B cell (primary cell): ENCODE results near the gene WAC. TPM values are rescaled to one million over a fixed set of nuclear protein-coding genes. Genes with fewer than 3 reads are reported as not detected.

Experiments used
- ATAC-seq: fragments of 200-7000 bp; cut with Tn5 transposase; one replicate; pipeline ENCODE4 v1.10.0; 2021; ENCODE audit warnings: low read depth, mild to moderate bottlenecking, moderate number of reproducible peaks, moderate library complexity
- CTCF ChIA-PET: fragments of 350-600 bp; sonication (Branson Sonifier 250); formaldehyde crosslinking; loops from one replicate; lab custom pipeline; 2021; ENCODE audit warnings: antibody characterized with exemption, inconsistent platforms; lab: Charles Lee
- POLR2A ChIA-PET: fragments of 350-600 bp; sonication (Branson Sonifier 250); formaldehyde crosslinking; loops from one replicate; lab custom pipeline; 2021; ENCODE audit warnings: antibody characterized with exemption; lab: Charles Lee
- DNase-seq: peaks from one replicate; pipeline ENCODE4 v3.0.0; 2013
- H2AFZ ChIP-seq: 2 replicates; pipeline ENCODE4 v1.6.1; 2012; ENCODE audit warnings: mild to moderate bottlenecking, low read depth, low read length; ENCODE audit not compliant: insufficient read depth, poor library complexity, severe bottlenecking
- H3K27ac ChIP-seq, 2 donors: 1 replicate in 1 of 2; 2 replicates in 1 of 2; pipeline ENCODE4 v1.5.1; 2012 to 2013; ENCODE audit warnings: low read length in 2 of 2, mild to moderate bottlenecking in 2 of 2, moderate library complexity in 1 of 2
- H3K27me3 ChIP-seq, 4 experiments: fragments of 200-600 bp in 1 of 4; sonication (generic) in 1 of 4; replicated peaks in 1 of 4; 1 replicate in 2 of 4; 2 replicates in 2 of 4; pipeline versions ENCODE4 v1.6.1 to v1.7.0; 2013 to 2016; ENCODE audit warnings: low read length in 3 of 4, mild to moderate bottlenecking in 2 of 4, mixed read lengths in 1 of 4, moderate library complexity in 1 of 4; ENCODE audit not compliant: insufficient read depth in 4 of 4, control insufficient read depth in 3 of 4; ENCODE audit errors: control extremely low read depth in 1 of 4
- H3K36me3 ChIP-seq, 2 experiments: replicated peaks in 1 of 2; 1 replicate in 1 of 2; 2 replicates in 1 of 2; pipeline versions ENCODE4 v1.6.1 to v1.7.1; 2013; ENCODE audit warnings: low read length in 1 of 2; ENCODE audit not compliant: insufficient read depth in 2 of 2, control insufficient read depth in 1 of 2; ENCODE audit errors: control extremely low read depth in 1 of 2, extremely low read depth in 1 of 2
- H3K4me1 ChIP-seq, 2 donors: fragments of 200-600 bp in 1 of 2; sonication (generic) in 1 of 2; 1 replicate in 1 of 2; 2 replicates in 1 of 2; pipeline versions ENCODE4 v1.5.1 to v1.6.1; 2013 to 2017; ENCODE audit warnings: low read length in 2 of 2; ENCODE audit not compliant: control insufficient read depth in 2 of 2, insufficient read depth in 2 of 2
- H3K4me2 ChIP-seq: replicated peaks from 2 replicates; pipeline ENCODE3; 2012; ENCODE audit warnings: mild to moderate bottlenecking, low read depth, low read length; ENCODE audit not compliant: poor library complexity, severe bottlenecking
- H3K4me3 ChIP-seq, 5 experiments: fragments of 200-600 bp in 1 of 5; sonication (generic) in 1 of 5; 1 replicate in 3 of 5; 2 replicates in 2 of 5; pipeline versions ENCODE4 v1.5.1 to v1.7.0; 2011 to 2016; ENCODE audit warnings: low read length in 4 of 5, mild to moderate bottlenecking in 4 of 5, low read depth in 2 of 5, control low read depth in 1 of 5, moderate library complexity in 1 of 5; ENCODE audit not compliant: insufficient read depth in 1 of 5; ENCODE audit errors: control extremely low read depth in 1 of 5, extremely low read depth in 1 of 5
- H3K79me2 ChIP-seq: fragments of 200-600 bp; sonication (generic); one replicate; pipeline ENCODE4 v1.6.0; 2016; ENCODE audit warnings: low read length; ENCODE audit not compliant: control insufficient read depth, insufficient read depth
- H3K9ac ChIP-seq: fragments of 200-600 bp; sonication (generic); 2 replicates; pipeline ENCODE4 v1.6.1; 2017; ENCODE audit warnings: mild to moderate bottlenecking, low read length, moderate library complexity
- H3K9me3 ChIP-seq, 3 donors: one replicate each; pipeline versions ENCODE4 v1.6.1 to v1.7.1; 2013; ENCODE audit warnings: low read length in 2 of 3; ENCODE audit not compliant: control insufficient read depth in 2 of 3, insufficient read depth in 1 of 3; ENCODE audit errors: control extremely low read depth in 1 of 3
- H4K20me1 ChIP-seq: 2 replicates; pipeline ENCODE4 v1.6.0; 2012; ENCODE audit warnings: mild to moderate bottlenecking, low read length; ENCODE audit not compliant: insufficient read depth, control insufficient read depth, poor library complexity, severe bottlenecking
- H3K27ac Mint-ChIP-seq: one replicate; pipeline ENCODE4 v1.8.0; 2021; ENCODE audit warnings: mixed read lengths
- H3K27me3 Mint-ChIP-seq: one replicate; pipeline ENCODE4 v1.8.0; 2021; ENCODE audit warnings: mixed read lengths
- H3K4me1 Mint-ChIP-seq: one replicate; pipeline ENCODE4 v1.8.0; 2021; ENCODE audit warnings: mixed read lengths
- H3K4me3 Mint-ChIP-seq: one replicate; pipeline ENCODE4 v1.8.0; 2021; ENCODE audit warnings: mixed read lengths
- H3K9me3 Mint-ChIP-seq: one replicate; pipeline ENCODE4 v1.8.0; 2022; ENCODE audit warnings: mixed read lengths; ENCODE audit not compliant: insufficient read depth
- EZH2 ChIP-seq: IDR thresholded peaks from 2 replicates; pipeline ENCODE4 v1.6.1; 2012; ENCODE audit warnings: borderline replicate concordance, low read depth, mild to moderate bottlenecking, moderate library complexity, low read length; ENCODE audit not compliant: insufficient read depth, poor library complexity, severe bottlenecking
- WGBS: methylation state at CpG from one replicate; pipeline ENCODE4 v1.1.5; 2013; ENCODE audit warnings: missing lambda C conversion rate; ENCODE audit not compliant: insufficient coverage; 5-methylcytosine and 5-hydroxymethylcytosine counted together
- intact Hi-C: fragments of 100-400 bp; cut with micrococcal nuclease; formaldehyde crosslinking; loops from one replicate; pipeline ENCODE4 v1.10.0; 2022
- polyA plus RNA-seq: library from polyadenylated mRNA; depleted of rRNA; stranded (reverse); fragments of >200 nt; gene quantifications from 2 replicates; pipeline ENCODE4 v1.2.3, GENCODE V29; 2012
- total RNA-seq, 2 donors: library from RNA; stranded (reverse); fragments of 120-200 nt in 1 of 2; gene quantifications; 1 replicate in 1 of 2; 2 replicates in 1 of 2; pipeline versions ENCODE4 v1.2.3 to v1.2.4, GENCODE V29; 2013 to 2022
- TF ChIP-seq, protein P1 (sequence below): fragments of 200-600 bp; IDR thresholded peaks from one replicate; pipeline ENCODE4 v1.8.0; 2022; ENCODE audit warnings: antibody characterized with exemption, mild to moderate bottlenecking

Gene WAC
- total and polyA plus RNA-seq, 2 donors (not counting 1 experiment from before 2014, with no cell fraction given): 77.4 to 196 TPM

DNA sequence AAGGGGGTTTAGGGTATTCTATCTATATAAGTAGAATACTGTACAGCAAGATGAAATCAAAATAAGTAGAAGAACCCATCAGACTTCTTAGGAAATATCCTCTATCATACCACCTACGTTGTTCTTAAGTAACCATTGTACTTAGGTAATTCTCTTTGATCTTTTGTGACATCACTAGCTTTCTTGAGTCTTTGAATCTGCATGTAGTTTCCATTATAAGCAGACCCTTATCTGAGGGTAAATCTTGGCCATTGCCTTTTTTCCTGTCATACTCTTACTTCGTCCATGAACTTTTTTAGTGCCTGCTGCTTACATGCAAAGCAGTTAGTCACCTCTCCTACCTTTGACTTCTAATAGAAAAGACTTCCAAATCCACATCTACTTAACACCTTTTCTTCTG lies 49.0 kb downstream of the WAC start:
- H3K36me3 ChIP-seq: peaks cover 11 to 77% of the 10 kb centered on the region in 2 experiments
- peaks cover 41% of the 10 kb centered on the region for H3K4me1 Mint-ChIP-seq
- 88% methylated on average over 1 of the region's 2 CpGs for WGBS

DNA sequence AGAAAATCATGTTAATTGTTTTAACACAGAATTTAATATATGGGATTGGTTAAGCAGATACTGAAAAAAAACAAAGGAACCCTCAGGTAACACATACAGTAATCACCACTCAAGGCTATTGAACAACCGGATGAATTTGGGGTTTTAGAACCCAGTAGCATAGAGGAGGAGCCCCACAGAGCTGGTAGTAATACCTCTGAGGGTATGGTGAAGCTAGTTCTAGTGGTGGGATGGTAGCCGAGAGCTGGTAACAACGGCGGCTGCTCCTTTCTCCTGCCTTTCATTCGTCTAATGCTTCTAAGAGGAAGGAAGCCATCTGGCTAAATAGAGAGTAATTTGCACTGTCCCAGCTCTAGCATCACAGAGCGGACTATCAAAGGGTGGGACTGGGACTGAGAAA lies 52.2 kb downstream of the WAC start:
- POLR2A ChIA-PET: no interaction called here
- no peaks in the 10 kb centered on the region for H3K9me3 ChIP-seq
- 100% methylated on average over 1 of the region's 6 CpGs for WGBS
- Mint-ChIP-seq H3K27me3 (no peaks in the 10 kb centered on the region), H3K4me3 (no peak overlapping the region), H3K27ac (no peak overlapping the region), H3K9me3 (no peaks in the 10 kb centered on the region), H3K4me1 (peaks cover 22% of the 10 kb centered on the region)
- no peaks in the 10 kb centered on the region for H3K4me1 ChIP-seq
- H4K20me1 ChIP-seq: peaks cover 79% of the 10 kb centered on the region
- ATAC-seq (no peak), DNase-seq (no peak)
- no peaks in the 10 kb centered on the region for H3K27me3 ChIP-seq
- H3K9ac ChIP-seq: no peak overlapping the region
- no peak for TF ChIP-seq EZH2
- TF ChIP-seq, protein P1, sequence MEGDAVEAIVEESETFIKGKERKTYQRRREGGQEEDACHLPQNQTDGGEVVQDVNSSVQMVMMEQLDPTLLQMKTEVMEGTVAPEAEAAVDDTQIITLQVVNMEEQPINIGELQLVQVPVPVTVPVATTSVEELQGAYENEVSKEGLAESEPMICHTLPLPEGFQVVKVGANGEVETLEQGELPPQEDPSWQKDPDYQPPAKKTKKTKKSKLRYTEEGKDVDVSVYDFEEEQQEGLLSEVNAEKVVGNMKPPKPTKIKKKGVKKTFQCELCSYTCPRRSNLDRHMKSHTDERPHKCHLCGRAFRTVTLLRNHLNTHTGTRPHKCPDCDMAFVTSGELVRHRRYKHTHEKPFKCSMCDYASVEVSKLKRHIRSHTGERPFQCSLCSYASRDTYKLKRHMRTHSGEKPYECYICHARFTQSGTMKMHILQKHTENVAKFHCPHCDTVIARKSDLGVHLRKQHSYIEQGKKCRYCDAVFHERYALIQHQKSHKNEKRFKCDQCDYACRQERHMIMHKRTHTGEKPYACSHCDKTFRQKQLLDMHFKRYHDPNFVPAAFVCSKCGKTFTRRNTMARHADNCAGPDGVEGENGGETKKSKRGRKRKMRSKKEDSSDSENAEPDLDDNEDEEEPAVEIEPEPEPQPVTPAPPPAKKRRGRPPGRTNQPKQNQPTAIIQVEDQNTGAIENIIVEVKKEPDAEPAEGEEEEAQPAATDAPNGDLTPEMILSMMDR: no peak
- no peak overlapping the region for H3K4me3 ChIP-seq
- CTCF ChIA-PET: no interaction called here
- no peak overlapping the region for H3K27ac ChIP-seq
- H3K79me2 ChIP-seq: peaks cover 94% of the 10 kb centered on the region
- H3K36me3 ChIP-seq: peaks cover 18 to 74% of the 10 kb centered on the region in 2 experiments
- H3K4me2 ChIP-seq: no peak overlapping the region
- intact Hi-C loops: no loop called here
- H2AFZ ChIP-seq: no peak overlapping the region

More for the DNA sequence above, 49.0 kb downstream of the WAC start:
- no peaks in the 10 kb centered on the region for H3K9me3 Mint-ChIP-seq
- no peaks in the 10 kb centered on the region for H3K9me3 ChIP-seq
- ATAC-seq (no peak), DNase-seq (no peak)
- H3K9ac ChIP-seq: no peak overlapping the region
- no peak for TF ChIP-seq EZH2
- H3K4me3 ChIP-seq: no peak overlapping the region
- ChIA-PET POLR2A (no interaction called here), CTCF (no interaction called here)
- H3K4me3 Mint-ChIP-seq: no peak overlapping the region
- H3K4me2 ChIP-seq: no peak overlapping the region
- H2AFZ ChIP-seq: no peak overlapping the region
- no peak overlapping the region for H3K27ac ChIP-seq
- H3K4me1 ChIP-seq: no peaks in the 10 kb centered on the region
- H3K27ac Mint-ChIP-seq: no peak overlapping the region
- no peaks in the 10 kb centered on the region for H3K27me3 ChIP-seq
- peaks cover 89% of the 10 kb centered on the region for H4K20me1 ChIP-seq
- intact Hi-C loops: no loop called here
- no peaks in the 10 kb centered on the region for H3K27me3 Mint-ChIP-seq
- H3K79me2 ChIP-seq: peaks cover 99% of the 10 kb centered on the region
